ENCODE measurements around the gene BLOC1S6. TPM values are rescaled to one million over a fixed set of nuclear protein-coding genes. Genes with fewer than 3 reads are reported as not detected.

BLOC1S6 gene
- total and polyA plus RNA-seq, 2 of the 13 experiments (the other 11 are each of a cell fraction or from before 2014, with no cell fraction given), result 11.8 to 44.3 TPM

GRCh38 chr15:45634432-45635190 lies 47.4 kb downstream of the BLOC1S6 start, which contains the start of gene SQOR (continued):
- TF ChIP-seq ZNF703 (CRISPR knock-in tag; IDR thresholded peaks at IDR 0.05; ENCODE audit: borderline replicate concordance), result no peak
- peak; percentile 78 for TF ChIP-seq ARNTL (CRISPR knock-in tag; IDR thresholded peaks at IDR 0.05)
- no peak for TF ChIP-seq PHF20 (CRISPR knock-in tag; IDR thresholded peaks at IDR 0.05)
- TF ChIP-seq LCORL (IDR thresholded peaks at IDR 0.05), result no peak
- peak; percentile 91 for TF ChIP-seq LCORL (CRISPR knock-in tag; IDR thresholded peaks at IDR 0.05)
- no peak for TF ChIP-seq ELF4 (CRISPR knock-in tag; IDR thresholded peaks at IDR 0.05; ENCODE audit: borderline replicate concordance)
- 0 out of 2 replicates have a peak, but pooled peaks have one; percentile 44 for TF ChIP-seq TFE3 (CRISPR knock-in tag; IDR thresholded peaks at IDR 0.05)
- TF ChIP-seq TAF15 (IDR thresholded peaks at IDR 0.05; ENCODE audit: low read depth, low read length, poor library complexity, severe bottlenecking), result no peak
- no peak for TF ChIP-seq MBNL3 (CRISPR knock-in tag; conservative IDR thresholded peaks at IDR 0.05)
- no peak for TF ChIP-seq TCF12 (IDR thresholded peaks at IDR 0.05)
- peak; percentile 40; the same call in 1 of the 2 replicates for TF ChIP-seq TCF12 (CRISPR knock-in tag; IDR thresholded peaks at IDR 0.05)
- TF ChIP-seq FOXO4 (CRISPR knock-in tag; conservative IDR thresholded peaks at IDR 0.05), result no peak
- peak; percentile 53; the same call in 1 of the 2 replicates for TF ChIP-seq ZNF749 (CRISPR knock-in tag; IDR thresholded peaks at IDR 0.05; ENCODE audit: borderline replicate concordance)
- no peak for TF ChIP-seq ZNF746 (CRISPR knock-in tag; IDR thresholded peaks at IDR 0.05)
- no peak for TF ChIP-seq ZNF138 (CRISPR knock-in tag; IDR thresholded peaks at IDR 0.05; ENCODE audit: low read depth)
- peak; percentile 40; the same call in 1 of the 2 replicates for TF ChIP-seq THAP11 (CRISPR knock-in tag; IDR thresholded peaks at IDR 0.05)
- no peak for TF ChIP-seq ATF7 (IDR thresholded peaks at IDR 0.05)
- TF ChIP-seq ATF7 (CRISPR knock-in tag; IDR thresholded peaks at IDR 0.05), result no peak; the same call in 1 of the 2 replicates
- no peak for TF ChIP-seq ZFP62 (CRISPR knock-in tag; IDR thresholded peaks at IDR 0.05)
- TF ChIP-seq MAF1 (CRISPR knock-in tag; IDR thresholded peaks at IDR 0.05; ENCODE audit: borderline replicate concordance), result no peak
- TF ChIP-seq HOXA3 (CRISPR knock-in tag; IDR thresholded peaks at IDR 0.05), result no peak; the same call in 1 of the 2 replicates
- TF ChIP-seq GRHL1 (CRISPR knock-in tag; conservative IDR thresholded peaks at IDR 0.05), result no peak
- 0 out of 2 replicates have a peak, but pooled peaks have one; percentile 59 for TF ChIP-seq ZNF20 (CRISPR knock-in tag; IDR thresholded peaks at IDR 0.05)
- 0 out of 2 replicates have a peak, but pooled peaks have one; percentile 28 for TF ChIP-seq NR0B2 (CRISPR knock-in tag; IDR thresholded peaks at IDR 0.05)
- no peak for TF ChIP-seq GATA4 (IDR thresholded peaks at IDR 0.05; ENCODE audit: borderline replicate concordance, low read depth)
- 0 out of 2 replicates have a peak, but pooled peaks have one; percentile 23 for TF ChIP-seq NAIF1 (CRISPR knock-in tag; IDR thresholded peaks at IDR 0.05; ENCODE audit: borderline replicate concordance)
- no peak; the same call in 1 of the 2 replicates for TF ChIP-seq ZNF564 (CRISPR knock-in tag; IDR thresholded peaks at IDR 0.05)

Data from HepG2 (cell line).